Measurements from ENCODE around the gene H2BW1. TPM values are rescaled to one million over a fixed set of nuclear protein-coding genes. Genes with fewer than 3 reads are reported as not detected.
A peak's percentile ranks its signal among the peaks of the same experiment; 100 is the strongest.
"Not testable (repeated sequence)": the region's sequence is repeated elsewhere in the genome, so short reads cannot be mapped to it uniquely, and the experiment has no call there.

The H2BW1 gene
- not detected for total RNA-seq
- not detected for polyA plus RNA-seq

GRCh38 chrX:104013606-104014005, at the start of gene H2BW1:
TSS of gene H2BW1 (minus strand) at chrX:104013708. CDS start at chrX:104013576, 132 bp downstream.
- Histone ChIP-seq H3K27me3 (ENCODE audit: insufficient read depth, low read length, poor library complexity, severe bottlenecking) (no peaks in the 10 kb centered on the region), H3K4me1 (ENCODE audit: insufficient read depth, low read length) (no peaks in the 10 kb centered on the region), H3K27ac (ENCODE audit: low read depth, low read length) (no peak within 1 kb of the TSS), H3K36me3 (ENCODE audit: insufficient read depth, low read length) (no peaks in the 10 kb centered on the region), H3K9me3 (ENCODE audit: low read length) (no peaks in the 10 kb centered on the region), H3K4me3 (ENCODE audit: low read length) (no peak within 1 kb of the TSS)
- no peaks in the 10 kb centered on the region for H3K4me1 Mint-ChIP-seq
- POLR2A ChIA-PET: no interaction called here
- no peak for DNase-seq
- H3K4me3 Mint-ChIP-seq: no peak within 1 kb of the TSS
- H3K27me3 Mint-ChIP-seq: peaks cover 4 to 8% of the 10 kb centered on the region in 2 donors
- no peaks in the 10 kb centered on the region for H3K9me3 Mint-ChIP-seq
- CTCF ChIA-PET: no interaction called here
- no peaks in the 10 kb centered on the region for H3K36me3 Mint-ChIP-seq
- H3K27ac Mint-ChIP-seq: no peak within 1 kb of the TSS

GRCh38 chrX:104062636-104063035, 49.1 kb upstream of the H2BW1 start:
- H3K27me3 Mint-ChIP-seq: not testable (repeated sequence)

GRCh38 chrX:104054956-104055355, 41.4 kb upstream of the H2BW1 start:
- POLR2A ChIA-PET; H3K27me3 Mint-ChIP-seq; H3K27me3 ChIP-seq (ENCODE audit: insufficient read depth, low read length, poor library complexity, severe bottlenecking); H3K4me1 Mint-ChIP-seq; H3K36me3 ChIP-seq (ENCODE audit: insufficient read depth, low read length); H3K9me3 ChIP-seq (ENCODE audit: low read length); H3K9me3 Mint-ChIP-seq; H3K4me1 ChIP-seq (ENCODE audit: insufficient read depth, low read length); H3K4me3 Mint-ChIP-seq; H3K36me3 Mint-ChIP-seq; CTCF ChIA-PET; H3K27ac ChIP-seq (ENCODE audit: low read depth, low read length); DNase-seq; H3K27ac Mint-ChIP-seq; H3K4me3 ChIP-seq (ENCODE audit: low read length): not testable (repeated sequence)

More at GRCh38 chrX:104062636-104063035, 49.1 kb upstream of the H2BW1 start:
- H3K4me1 ChIP-seq (ENCODE audit: insufficient read depth, low read length); H3K4me3 Mint-ChIP-seq; H3K27me3 ChIP-seq (ENCODE audit: insufficient read depth, low read length, poor library complexity, severe bottlenecking); H3K27ac Mint-ChIP-seq; H3K27ac ChIP-seq (ENCODE audit: low read depth, low read length); H3K4me3 ChIP-seq (ENCODE audit: low read length); H3K36me3 Mint-ChIP-seq; H3K9me3 ChIP-seq (ENCODE audit: low read length); POLR2A ChIA-PET; H3K9me3 Mint-ChIP-seq; H3K36me3 ChIP-seq (ENCODE audit: insufficient read depth, low read length); DNase-seq; H3K4me1 Mint-ChIP-seq; CTCF ChIA-PET: not testable (repeated sequence)

- H3K36me3 ChIP-seq (ENCODE audit: insufficient read depth, low read length): no peaks in the 10 kb centered on the region
- no peaks in the 10 kb centered on the region for H3K27me3 ChIP-seq (ENCODE audit: insufficient read depth, low read length, poor library complexity, severe bottlenecking)
- no peaks in the 10 kb centered on the region for H3K36me3 Mint-ChIP-seq
- DNase-seq: no peak
- no peak overlapping the region for H3K4me3 Mint-ChIP-seq
- H3K27ac Mint-ChIP-seq: no peak overlapping the region
- no peaks in the 10 kb centered on the region for H3K4me1 ChIP-seq (ENCODE audit: insufficient read depth, low read length)
- no peak overlapping the region for H3K4me3 ChIP-seq (ENCODE audit: low read length)
- ChIA-PET CTCF (no interaction called here), POLR2A (no interaction called here)
- no peaks in the 10 kb centered on the region for H3K9me3 ChIP-seq (ENCODE audit: low read length)
- no peaks in the 10 kb centered on the region for H3K4me1 Mint-ChIP-seq
- no peak overlapping the region for H3K27ac ChIP-seq (ENCODE audit: low read depth, low read length)
- no peaks in the 10 kb centered on the region for H3K9me3 Mint-ChIP-seq
- peaks cover 12 to 28% of the 10 kb centered on the region in 2 donors for H3K27me3 Mint-ChIP-seq
Measured at GRCh38 chrX:104047171-104047570, 33.7 kb upstream of the H2BW1 start.

GRCh38 chrX:104045642-104046041, 32.1 kb upstream of the H2BW1 start:
- Mint-ChIP-seq H3K9me3 (no peaks in the 10 kb centered on the region), H3K27ac (no peak overlapping the region), H3K36me3 (no peaks in the 10 kb centered on the region), H3K4me3 (no peak overlapping the region), H3K27me3 (peaks cover 14 to 36% of the 10 kb centered on the region in 2 donors), H3K4me1 (no peaks in the 10 kb centered on the region)
- ChIA-PET POLR2A (no interaction called here), CTCF (no interaction called here)
- DNase-seq: no peak
- no peak overlapping the region for H3K4me3 ChIP-seq (ENCODE audit: low read length)
- no peaks in the 10 kb centered on the region for H3K4me1 ChIP-seq (ENCODE audit: insufficient read depth, low read length)
- H3K36me3 ChIP-seq (ENCODE audit: insufficient read depth, low read length): no peaks in the 10 kb centered on the region
- no peaks in the 10 kb centered on the region for H3K9me3 ChIP-seq (ENCODE audit: low read length)
- H3K27ac ChIP-seq (ENCODE audit: low read depth, low read length): no peak overlapping the region
- H3K27me3 ChIP-seq (ENCODE audit: insufficient read depth, low read length, poor library complexity, severe bottlenecking): no peaks in the 10 kb centered on the region

- Histone ChIP-seq H3K27me3 (ENCODE audit: insufficient read depth, low read length, poor library complexity, severe bottlenecking) (no peaks in the 10 kb centered on the region), H3K36me3 (ENCODE audit: insufficient read depth, low read length) (no peaks in the 10 kb centered on the region), H3K9me3 (ENCODE audit: low read length) (no peaks in the 10 kb centered on the region), H3K4me1 (ENCODE audit: insufficient read depth, low read length) (no peaks in the 10 kb centered on the region), H3K27ac (ENCODE audit: low read depth, low read length) (no peak overlapping the region), H3K4me3 (ENCODE audit: low read length) (no peak overlapping the region)
- ChIA-PET POLR2A (no interaction called here), CTCF (no interaction called here)
- H3K27me3 Mint-ChIP-seq: peaks cover 18 to 51% of the 10 kb centered on the region in 2 donors
- H3K27ac Mint-ChIP-seq: no peak overlapping the region
- no peak overlapping the region for H3K4me3 Mint-ChIP-seq
- H3K4me1 Mint-ChIP-seq: no peaks in the 10 kb centered on the region
- no peak for DNase-seq
- no peaks in the 10 kb centered on the region for H3K9me3 Mint-ChIP-seq
- no peaks in the 10 kb centered on the region for H3K36me3 Mint-ChIP-seq
Measured at GRCh38 chrX:104041003-104041402, 27.5 kb upstream of the H2BW1 start.

GRCh38 chrX:104039689-104040505, 26.4 kb upstream of the H2BW1 start, which contains the start of gene H2BW2:
TSS of gene H2BW2 (plus strand) at chrX:104039956. CDS start at chrX:104039995, 39 bp downstream.
- H3K4me3 Mint-ChIP-seq: no peak within 1 kb of the TSS
- Histone ChIP-seq H3K9me3 (ENCODE audit: low read length) (no peaks in the 10 kb centered on the region), H3K36me3 (ENCODE audit: insufficient read depth, low read length) (no peaks in the 10 kb centered on the region), H3K4me1 (ENCODE audit: insufficient read depth, low read length) (no peaks in the 10 kb centered on the region), H3K27ac (ENCODE audit: low read depth, low read length) (no peak within 1 kb of the TSS), H3K27me3 (ENCODE audit: insufficient read depth, low read length, poor library complexity, severe bottlenecking) (no peaks in the 10 kb centered on the region), H3K4me3 (ENCODE audit: low read length) (no peak within 1 kb of the TSS)
- ChIA-PET POLR2A (no interaction called here), CTCF (no interaction called here)
- H3K27me3 Mint-ChIP-seq: peaks cover 21 to 50% of the 10 kb centered on the region in 2 donors
- DNase-seq: no peak
- no peaks in the 10 kb centered on the region for H3K4me1 Mint-ChIP-seq
- H3K36me3 Mint-ChIP-seq: no peaks in the 10 kb centered on the region
- no peaks in the 10 kb centered on the region for H3K9me3 Mint-ChIP-seq
- no peak within 1 kb of the TSS for H3K27ac Mint-ChIP-seq

- POLR2A ChIA-PET: no interaction called here
Measured at GRCh38 chrX:104018126-104018525, 4.6 kb upstream of the H2BW1 start.

More at GRCh38 chrX:104018126-104018525, 4.6 kb upstream of the H2BW1 start:
- Histone ChIP-seq H3K4me3 (ENCODE audit: low read length) (no peak overlapping the region), H3K4me1 (ENCODE audit: insufficient read depth, low read length) (no peaks in the 10 kb centered on the region), H3K9me3 (ENCODE audit: low read length) (no peaks in the 10 kb centered on the region), H3K27me3 (ENCODE audit: insufficient read depth, low read length, poor library complexity, severe bottlenecking) (no peaks in the 10 kb centered on the region), H3K27ac (ENCODE audit: low read depth, low read length) (no peak overlapping the region), H3K36me3 (ENCODE audit: insufficient read depth, low read length) (no peaks in the 10 kb centered on the region)
- no peak overlapping the region for H3K4me3 Mint-ChIP-seq
- no peaks in the 10 kb centered on the region for H3K36me3 Mint-ChIP-seq
- H3K9me3 Mint-ChIP-seq: peaks cover 0 to under 1% (median 0%) of the 10 kb centered on the region in 5 donors
- DNase-seq: no peak
- no peaks in the 10 kb centered on the region for H3K4me1 Mint-ChIP-seq
- CTCF ChIA-PET: no interaction called here
- peak overlapping the region in 1 of 8 donors; percentile 19 for H3K27ac Mint-ChIP-seq
- H3K27me3 Mint-ChIP-seq: peaks cover 7 to 17% of the 10 kb centered on the region in 2 donors
